SK-N-SH treated with all-trans-retinoic acid at 6 μM for 48 hours (cell line): ENCODE measurements around the gene CD99.

Experiments used
- RARB ChIP-seq: fragments of 250-450 bp; sonication (Bioruptor Pico); IDR thresholded peaks from 2 replicates; pipeline ENCODE4 v1.8.0; 2021; ENCODE audit warnings: mild to moderate bottlenecking, moderate library complexity
- ZFP3 ChIP-seq: fragments of 250-450 bp; sonication (Bioruptor Pico); IDR thresholded peaks from 2 replicates; pipeline ENCODE4 v1.5.0; 2020; ENCODE audit warnings: mild to moderate bottlenecking, moderate library complexity
- ZNF70 ChIP-seq: fragments of 450-650 bp; formaldehyde crosslinking; IDR thresholded peaks from 2 replicates; pipeline ENCODE4 v1.5.0; 2020; ENCODE audit warnings: mild to moderate bottlenecking, moderate library complexity
- ZNF8 ChIP-seq: fragments of 450-650 bp; formaldehyde crosslinking; IDR thresholded peaks from 2 replicates; pipeline ENCODE4 v1.5.0; 2020; ENCODE audit warnings: mild to moderate bottlenecking, moderate library complexity

- TF ChIP-seq ZNF8 (CRISPR knock-in tag) (no peak), ZFP3 (CRISPR knock-in tag) (no peak), RARB (CRISPR knock-in tag) (no peak), ZNF70 (CRISPR knock-in tag) (no peak)
Observed at GRCh38 chrX:2652106-2652505, 39.0 kb upstream of the CD99 start.
